HG03097 (cell line): Measurements from ENCODE around the gene MDN1.
"Not testable (repeated sequence)": the region's sequence is repeated elsewhere in the genome, so short reads cannot be mapped to it uniquely, and the experiment has no call there.

ENCODE experiments used
- ATAC-seq: cut with Tn5 transposase; IDR thresholded peaks from one replicate; pipeline ENCODE4 v1.9.1; 2021; ENCODE audit not compliant: unreplicated experiment, low FRiP score

Gene MDN1

DNA sequence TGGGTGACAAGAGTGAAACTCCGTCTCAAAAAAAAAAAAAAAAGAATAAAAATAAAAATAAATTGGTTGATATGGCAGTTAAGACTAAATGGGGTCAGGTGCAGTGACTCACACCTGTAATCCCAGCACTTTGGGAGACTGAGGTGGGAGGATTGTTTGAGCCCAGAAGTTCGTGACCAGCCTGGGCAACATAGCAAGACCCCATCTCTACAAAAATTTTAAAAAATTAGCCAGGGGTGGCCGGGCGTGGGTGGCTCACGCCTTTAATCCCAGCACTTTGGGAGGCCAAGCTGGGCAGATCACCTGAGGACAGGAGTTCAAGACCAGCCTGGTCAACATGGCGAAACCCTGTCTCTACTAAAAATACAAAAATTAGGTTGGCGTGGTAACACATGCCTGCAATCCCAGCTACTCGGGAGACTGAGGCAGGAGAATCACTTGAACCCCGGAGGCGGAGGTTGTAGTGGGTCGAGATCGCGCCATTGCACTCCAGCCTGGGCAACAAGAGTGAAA, 8.9 kb upstream of the MDN1 start:
- not testable (repeated sequence) for ATAC-seq

DNA sequence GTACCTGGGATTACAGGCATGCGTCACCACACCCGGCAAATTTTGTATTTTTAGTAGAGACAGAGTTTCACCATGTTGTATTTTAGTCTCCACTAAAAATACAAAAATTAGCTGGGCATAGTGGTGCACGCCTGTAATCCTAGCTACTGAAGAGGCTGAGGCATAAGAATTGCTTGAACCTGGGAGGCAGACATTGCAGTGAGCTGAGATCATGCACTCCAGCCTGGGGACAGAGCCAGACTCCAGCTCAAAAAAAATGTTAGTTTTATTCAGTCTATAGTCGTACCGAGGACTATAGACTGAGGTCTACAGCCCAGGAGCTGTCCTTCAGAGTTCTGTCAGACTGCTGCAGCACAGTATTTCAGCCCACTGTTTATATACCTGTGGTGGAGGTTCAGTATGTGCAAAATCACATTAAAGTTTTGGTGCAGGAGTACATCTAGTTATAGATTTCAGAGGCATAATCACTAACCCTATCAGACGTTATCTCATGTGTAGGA, 6.5 kb upstream of the MDN1 start:
- no peak for ATAC-seq

DNA sequence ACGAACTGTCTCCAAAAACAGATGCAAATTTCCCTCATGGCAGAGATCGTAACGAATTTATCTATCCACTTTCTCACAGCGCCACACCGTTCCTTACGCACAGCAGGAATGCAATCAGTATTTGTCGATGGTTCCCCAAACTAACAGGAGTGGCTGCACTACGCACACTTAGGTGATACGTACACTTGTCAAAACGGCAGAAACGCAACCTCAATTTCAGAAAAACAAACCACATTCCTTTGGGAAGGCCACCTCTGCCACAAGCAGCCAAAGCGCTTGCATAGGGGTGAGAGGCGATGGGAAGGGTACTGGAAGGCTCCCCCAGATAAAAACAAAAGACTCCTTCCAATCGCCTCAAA, 638 bp downstream of the MDN1 start:
- peak; percentile 7 for ATAC-seq

DNA sequence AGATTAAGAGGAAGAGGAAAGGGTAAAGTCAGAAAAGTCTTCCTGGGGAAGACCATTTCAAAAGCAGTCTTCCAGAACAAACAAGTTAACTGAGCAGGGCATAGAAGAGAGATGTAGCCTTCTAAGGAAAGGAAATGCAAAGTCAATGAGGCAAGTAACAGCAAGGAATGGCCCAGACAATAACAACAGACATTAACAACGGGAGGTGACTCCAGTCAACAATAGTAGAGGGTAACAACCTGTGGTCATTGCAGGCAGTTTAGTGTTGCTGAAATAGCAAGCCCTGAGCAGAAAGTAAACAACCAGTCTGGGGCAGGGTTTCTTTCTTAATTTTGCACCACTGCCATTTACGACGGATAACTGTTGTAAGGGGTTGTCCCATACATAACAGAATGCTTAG, 2.1 kb downstream of the MDN1 start:
- ATAC-seq = no peak

DNA sequence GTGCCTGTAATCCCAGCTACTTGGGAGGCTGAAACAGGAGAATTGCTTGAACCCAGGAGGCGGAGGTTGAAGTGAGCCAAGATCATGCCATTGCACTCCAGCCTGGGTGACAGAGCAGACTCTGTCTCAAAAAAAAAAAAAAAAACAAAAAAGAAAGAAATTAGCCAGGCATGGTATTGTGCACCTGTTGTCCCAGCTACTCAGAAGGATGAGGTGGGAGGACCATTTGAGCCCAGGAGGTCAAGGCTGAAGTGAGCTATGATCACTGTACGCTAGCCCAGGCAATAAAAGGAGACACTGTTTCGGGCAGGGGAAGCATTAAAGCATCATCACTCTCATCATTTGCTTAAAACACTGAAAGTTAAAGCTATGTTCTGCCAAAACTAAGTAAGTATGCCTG, 6.2 kb downstream of the MDN1 start:
- ATAC-seq = not testable (repeated sequence)

DNA sequence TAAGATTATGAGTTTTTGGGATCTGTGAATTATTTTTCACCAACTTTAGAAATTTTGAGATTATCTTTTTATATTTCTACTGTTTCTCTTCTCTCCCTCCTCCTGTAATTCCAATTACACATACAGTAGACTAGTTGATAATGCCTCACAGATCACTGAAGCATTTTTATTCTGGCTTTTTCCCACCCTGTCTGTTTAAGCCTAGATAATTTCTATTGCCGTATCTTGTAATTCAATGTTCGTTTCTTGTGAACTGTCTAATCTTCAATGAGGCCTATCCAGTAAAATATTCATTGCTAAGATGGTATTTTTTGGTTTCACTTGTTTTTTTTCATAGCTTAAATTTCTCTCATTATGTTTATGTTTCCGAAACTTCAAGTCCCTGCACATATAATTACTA, 12.0 kb downstream of the MDN1 start:
- no peak for ATAC-seq

DNA sequence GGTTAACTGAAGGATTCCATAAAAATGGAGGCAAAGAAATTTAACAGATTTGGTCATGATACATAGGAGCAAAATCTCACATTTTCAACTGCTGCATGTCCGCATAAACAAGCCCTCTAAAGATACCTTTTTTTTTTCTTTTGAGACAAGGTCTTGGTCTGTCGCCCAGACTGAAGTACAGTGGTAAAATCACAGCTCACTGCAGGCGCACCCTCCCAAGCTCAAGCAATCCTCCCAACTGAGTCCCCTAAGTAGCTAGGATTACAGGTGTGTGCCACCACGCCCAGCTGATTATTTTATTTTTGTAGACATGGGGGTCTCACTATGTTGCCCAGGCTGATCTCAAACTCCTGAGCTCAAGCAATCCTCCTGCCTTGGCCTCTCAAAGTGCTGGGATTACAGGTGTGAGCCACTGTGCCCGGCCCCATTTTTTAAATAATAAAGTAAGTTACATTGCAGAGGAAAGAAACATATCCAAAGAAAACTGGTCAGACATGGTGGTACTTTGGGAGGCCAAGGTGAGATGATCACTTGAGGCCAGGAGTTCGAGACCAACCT, 13.7 kb downstream of the MDN1 start:
- no peak for ATAC-seq

DNA sequence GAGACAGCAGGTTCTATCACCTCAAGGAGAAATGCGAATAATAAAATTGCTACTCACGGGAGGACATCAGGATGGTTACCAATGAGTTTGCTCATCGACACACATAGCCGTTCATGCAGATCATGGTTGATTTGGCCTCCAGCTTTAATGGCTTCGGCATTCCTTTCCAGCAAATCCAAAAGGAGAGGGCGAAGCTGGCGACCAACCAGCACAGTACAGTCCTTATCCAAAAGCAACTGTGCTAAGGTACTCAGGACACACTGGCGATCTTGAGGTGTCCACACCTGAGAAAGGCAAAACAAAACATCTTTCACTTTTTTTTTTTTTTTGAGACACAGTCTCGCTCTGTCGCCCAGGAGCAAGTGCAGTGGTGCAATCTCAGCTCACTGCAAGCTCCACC, 16.3 kb downstream of the MDN1 start:
- no peak for ATAC-seq

DNA sequence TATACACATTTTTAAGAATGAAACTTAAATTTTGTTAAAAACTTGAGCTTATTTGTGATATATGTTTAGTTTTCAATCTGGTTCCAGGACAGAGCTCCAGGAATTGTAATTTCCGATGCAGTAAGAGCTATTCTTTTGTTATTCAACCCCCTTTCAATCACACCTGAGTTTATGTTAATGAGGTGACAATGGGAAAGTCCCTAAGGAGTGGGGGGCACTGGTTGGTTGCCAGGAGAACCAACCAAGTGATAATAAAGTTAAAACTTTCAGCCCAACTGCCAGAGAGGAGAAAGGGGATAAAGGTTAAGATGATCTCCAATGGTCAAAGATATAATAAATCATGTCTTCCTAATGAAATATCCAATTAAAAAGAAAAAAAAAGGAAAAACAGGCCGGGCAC, 19.8 kb downstream of the MDN1 start:
- no peak for ATAC-seq

DNA sequence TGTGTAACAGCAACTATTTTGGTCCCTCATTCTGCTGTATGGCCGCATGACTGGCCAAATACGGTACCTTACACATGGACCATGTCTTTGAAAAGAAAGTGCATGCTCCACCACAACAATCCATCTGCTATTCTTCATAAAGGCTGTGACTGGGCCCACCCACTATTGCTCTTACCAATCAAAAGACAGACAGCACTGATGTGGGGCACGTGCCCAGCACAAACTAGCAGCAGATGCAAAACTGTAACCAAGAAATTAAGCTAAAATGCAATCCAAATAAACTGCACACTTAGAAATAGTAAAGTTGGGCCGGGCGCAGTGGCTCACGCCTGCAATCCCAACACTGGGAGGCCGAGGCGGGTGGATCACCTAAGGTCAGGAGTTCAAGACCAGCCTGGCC, 20.5 kb downstream of the MDN1 start:
- ATAC-seq = no peak

DNA sequence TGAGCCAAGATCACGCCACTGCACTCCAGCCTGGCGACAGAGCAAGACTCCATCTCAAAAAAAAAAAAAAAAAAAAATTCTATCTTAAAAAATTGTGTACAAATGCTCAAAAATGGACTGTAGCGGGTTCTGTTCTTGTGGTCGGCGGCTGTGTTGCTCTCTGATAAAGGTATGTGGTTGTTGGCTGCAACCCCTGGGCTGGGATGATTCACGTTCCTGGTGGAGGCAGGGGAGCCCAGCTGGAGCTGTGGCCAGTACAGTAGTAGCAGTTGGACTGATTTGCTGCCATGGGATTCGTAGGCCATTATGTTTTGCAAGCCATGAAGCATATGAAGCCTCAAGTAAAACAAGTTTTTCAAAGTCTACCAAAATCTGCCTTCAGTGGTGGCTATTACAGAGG, 22.3 kb downstream of the MDN1 start:
- no peak for ATAC-seq

DNA sequence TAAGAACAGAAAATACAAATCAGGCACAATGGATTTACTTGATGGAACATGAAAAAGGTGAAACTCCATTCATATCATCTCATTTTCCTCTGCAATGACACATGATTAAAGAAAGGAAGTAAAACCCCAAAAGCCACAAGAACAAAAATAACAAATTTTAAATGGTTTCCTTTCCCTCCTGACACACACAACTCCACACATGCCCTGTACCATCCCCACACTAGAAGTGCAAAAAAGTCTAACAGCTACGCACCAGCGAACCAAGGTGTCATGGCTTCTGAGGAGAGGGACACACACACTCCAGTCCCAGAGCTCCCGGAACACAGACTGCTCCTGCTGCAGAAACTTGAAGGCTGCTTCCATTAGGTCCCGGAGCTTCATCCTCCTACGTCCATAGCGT, 25.3 kb downstream of the MDN1 start:
- no peak for ATAC-seq

DNA sequence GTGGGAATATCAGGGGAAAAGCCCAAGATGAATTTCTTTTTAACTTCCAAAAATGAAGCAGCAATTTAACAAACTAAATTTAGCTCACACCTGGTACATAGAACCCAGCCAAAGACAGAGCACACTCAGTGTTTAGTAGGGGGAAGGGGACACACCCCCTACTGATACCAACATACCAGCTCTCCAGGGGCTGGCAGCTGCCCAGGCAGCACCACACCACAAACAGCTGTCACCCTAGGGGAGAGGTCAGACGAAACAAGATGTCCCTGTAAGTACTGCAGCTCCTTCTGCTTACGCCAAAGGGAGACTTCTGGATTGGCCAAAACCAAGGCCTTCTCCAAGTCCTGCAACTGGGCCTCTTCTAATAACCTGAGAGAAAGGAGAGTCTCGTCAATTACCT, 26.0 kb downstream of the MDN1 start:
- no peak for ATAC-seq

DNA sequence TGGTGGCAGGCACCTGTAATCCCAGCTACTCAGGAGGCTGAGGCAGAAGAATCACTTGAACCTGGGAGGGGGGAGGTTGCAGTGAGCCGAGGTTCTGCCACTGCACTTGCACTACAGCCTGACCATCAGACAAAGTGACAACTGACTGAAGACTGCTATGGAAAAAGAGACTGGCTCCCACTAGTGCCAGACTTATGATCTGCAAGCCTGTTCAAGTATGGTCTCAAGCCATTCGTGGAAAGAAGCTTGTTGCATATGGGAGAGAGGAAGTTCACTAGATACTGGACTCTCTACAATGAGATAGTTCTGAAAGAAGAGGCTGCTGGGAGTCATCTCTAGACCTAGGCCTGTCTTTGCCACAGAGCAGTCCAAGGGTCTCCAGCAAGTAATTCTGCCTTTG, 26.7 kb downstream of the MDN1 start:
- ATAC-seq = no peak

DNA sequence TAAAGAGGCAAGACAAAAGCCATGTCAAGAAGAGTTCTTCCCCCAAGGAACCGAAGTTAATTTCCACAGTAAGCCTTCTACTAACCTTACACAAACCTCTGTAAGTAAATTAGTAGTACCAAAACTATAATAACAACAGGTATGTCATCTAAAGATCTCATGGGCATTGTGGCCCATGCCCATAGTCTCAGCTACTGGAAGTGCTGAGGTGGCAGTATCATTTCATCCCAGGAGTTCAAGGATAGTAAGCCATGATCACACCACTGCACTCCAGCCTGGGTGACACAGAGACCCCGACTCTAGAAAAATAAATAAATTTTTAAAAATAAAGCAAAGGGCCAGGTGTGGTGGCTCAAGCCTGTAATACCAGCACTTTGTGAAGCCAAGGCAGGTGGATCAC, 29.2 kb downstream of the MDN1 start:
- no peak for ATAC-seq

DNA sequence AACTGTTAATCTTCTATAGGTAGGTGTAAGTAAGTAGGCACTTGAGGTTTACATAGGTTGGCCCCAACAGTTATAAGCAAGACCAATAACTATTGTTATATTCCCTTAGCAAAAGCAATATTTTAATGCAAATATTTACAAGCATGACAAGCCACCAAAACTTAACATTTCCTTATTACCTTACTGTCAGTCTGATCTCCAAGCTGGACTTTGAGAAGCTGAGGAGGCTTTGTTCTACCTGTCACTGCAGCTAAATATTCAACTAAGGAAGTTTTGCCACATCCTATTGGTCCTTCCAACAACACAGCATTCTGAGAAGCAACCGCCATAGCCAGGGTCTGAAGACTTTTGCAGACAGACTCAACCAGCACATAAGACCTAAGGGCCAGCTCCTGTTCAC, 29.6 kb downstream of the MDN1 start:
- no peak for ATAC-seq

DNA sequence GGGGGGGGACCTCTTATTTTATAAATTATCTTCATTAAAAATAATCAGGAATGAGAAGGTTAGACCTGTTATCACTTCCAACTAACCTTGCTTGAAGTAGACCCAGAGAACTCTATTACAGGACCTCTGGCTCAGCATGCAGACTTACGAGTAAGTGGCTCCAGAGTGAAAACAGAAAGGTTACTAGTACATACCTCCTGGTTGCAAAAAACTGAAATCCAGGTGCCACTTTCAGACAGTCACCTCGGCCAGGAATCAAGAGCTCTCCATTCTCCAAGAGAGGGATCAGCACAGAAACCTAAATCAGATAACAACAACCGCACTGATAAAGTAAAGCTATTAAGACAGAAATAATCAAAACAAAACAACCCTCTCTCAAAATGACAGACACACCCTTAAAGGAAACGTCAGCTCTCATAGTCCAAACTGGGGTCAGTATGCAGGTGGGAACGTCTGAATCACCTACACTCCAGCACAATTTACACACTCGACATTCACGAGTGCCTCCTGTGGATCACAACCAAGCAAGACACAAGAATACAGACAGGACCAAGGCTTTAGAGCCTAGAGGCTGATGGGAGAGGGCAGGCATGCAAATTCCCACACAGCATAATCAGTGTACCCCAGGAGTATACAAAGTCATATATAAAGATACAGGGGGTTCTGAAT, 31.8 kb downstream of the MDN1 start:
- ATAC-seq = no peak

DNA sequence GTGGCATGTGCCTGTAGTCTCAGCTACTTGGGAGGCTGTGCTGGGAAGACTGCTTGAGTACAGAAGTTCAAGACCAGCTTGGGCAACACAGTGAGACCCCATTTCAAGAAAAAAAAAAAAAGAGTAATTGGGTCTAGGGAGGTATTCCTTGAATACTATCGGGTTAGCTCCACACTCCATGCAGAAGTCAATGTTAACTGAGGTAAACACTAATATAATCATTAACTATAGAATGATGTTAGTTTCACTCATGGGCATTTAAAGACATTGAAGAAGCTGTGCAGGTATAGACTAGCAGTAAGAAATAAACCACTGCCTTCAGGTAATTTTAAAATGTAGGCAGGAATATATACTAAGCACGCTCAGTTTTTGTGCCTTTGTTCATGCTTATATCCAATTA, 32.6 kb downstream of the MDN1 start:
- no peak for ATAC-seq

DNA sequence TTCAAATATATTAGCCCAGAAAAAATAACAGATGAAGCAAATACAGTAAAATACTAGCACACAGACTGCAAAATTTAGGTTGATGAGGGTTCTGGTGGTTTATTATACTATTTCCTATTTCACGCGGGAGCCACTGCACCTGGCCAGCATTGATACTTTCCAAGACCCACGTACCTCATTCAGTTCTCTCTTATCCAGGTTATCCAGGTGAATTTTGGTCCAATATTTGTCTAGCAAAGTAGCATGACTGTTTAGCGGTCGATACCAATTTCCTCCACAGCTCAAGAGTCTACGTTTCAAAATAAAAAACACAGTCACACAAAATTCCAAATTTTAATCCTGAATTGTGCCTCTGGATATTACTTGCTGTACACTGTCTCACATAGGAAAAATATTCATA, 34.8 kb downstream of the MDN1 start:
- no peak for ATAC-seq

DNA sequence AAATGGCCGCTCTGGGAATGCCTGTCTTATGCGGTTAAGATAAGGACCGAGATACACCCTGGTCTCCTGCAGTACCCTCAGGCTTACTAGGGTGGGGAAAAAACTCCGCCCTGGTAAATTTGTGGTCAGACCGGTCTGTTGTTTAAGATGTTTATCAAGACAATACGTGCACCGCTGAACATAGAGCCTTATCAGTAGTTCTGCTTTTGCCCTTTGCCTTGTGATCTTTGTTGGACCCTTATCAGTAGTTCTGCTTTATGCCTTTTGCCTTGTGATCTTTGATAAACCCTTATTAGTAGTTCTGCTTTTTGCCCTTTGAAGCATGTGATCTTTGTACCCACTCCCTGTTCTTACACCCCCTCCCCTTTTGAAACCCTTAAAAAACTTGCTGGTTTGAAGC, 36.3 kb downstream of the MDN1 start:
- not testable (repeated sequence) for ATAC-seq

DNA sequence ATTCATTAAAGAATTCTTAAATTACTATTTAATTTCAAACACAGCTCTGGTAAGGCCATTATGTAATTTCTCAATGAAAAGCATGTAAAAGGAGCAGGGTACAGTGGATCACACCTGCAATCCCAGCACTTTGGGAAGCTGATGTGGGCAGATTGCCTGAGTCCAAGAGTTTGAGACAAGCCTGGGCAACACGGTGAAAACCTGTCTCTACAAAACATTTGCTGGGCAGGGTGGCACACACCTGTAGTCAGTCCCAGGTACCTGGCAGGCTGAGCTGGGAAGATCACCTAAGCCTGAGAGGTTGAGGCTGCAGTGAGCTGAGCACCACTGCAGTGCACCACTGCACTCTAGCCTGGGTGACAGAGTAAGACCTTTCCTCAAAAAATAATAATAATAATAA, 37.4 kb downstream of the MDN1 start:
- ATAC-seq = no peak
